HL-60 (cell line): ENCODE measurements around the gene ASTN2.

Experiments used
- GABPA ChIP-seq: IDR thresholded peaks from 2 replicates; pipeline ENCODE4 v1.6.1; 2012; ENCODE audit warnings: low read depth
- TF ChIP-seq, protein P1 (sequence below): IDR thresholded peaks from one replicate; pipeline ENCODE4 v1.5.1; 2011; ENCODE audit warnings: low read length, control low read depth, inconsistent platforms; ENCODE audit not compliant: insufficient read depth

DNA sequence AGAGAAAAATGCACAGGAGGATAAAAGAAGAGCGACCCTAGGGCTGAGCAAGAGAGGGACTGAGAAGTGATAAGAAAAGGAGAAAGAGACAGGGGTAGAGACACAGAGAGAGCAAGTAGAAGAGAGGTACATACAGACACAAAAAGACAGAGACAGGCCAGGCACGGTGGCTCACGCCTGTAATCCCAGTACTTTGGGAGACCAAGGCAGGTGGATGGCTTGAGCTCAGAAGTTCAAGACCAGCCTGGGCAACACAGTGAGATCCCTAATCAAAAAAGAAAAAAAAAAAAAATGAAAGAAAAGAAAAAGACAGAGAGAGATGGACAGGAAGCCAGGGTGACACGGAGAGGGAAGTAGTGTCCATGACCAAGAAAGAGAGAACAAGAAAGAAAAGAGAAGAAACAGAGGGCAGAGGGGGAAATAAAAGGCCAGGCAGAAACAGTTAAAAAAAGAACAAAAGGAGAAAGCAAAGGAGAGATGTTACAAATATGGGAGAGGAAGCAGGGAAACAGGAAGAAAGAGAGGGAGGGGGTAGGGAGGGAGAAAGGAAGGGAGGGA lies 937.2 kb downstream of the ASTN2 start:
- TF ChIP-seq, protein P1, sequence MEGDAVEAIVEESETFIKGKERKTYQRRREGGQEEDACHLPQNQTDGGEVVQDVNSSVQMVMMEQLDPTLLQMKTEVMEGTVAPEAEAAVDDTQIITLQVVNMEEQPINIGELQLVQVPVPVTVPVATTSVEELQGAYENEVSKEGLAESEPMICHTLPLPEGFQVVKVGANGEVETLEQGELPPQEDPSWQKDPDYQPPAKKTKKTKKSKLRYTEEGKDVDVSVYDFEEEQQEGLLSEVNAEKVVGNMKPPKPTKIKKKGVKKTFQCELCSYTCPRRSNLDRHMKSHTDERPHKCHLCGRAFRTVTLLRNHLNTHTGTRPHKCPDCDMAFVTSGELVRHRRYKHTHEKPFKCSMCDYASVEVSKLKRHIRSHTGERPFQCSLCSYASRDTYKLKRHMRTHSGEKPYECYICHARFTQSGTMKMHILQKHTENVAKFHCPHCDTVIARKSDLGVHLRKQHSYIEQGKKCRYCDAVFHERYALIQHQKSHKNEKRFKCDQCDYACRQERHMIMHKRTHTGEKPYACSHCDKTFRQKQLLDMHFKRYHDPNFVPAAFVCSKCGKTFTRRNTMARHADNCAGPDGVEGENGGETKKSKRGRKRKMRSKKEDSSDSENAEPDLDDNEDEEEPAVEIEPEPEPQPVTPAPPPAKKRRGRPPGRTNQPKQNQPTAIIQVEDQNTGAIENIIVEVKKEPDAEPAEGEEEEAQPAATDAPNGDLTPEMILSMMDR: no peak
- no peak for TF ChIP-seq GABPA
